Measurements from ENCODE around the gene MOB1B.
A peak's percentile ranks its signal among the peaks of the same experiment; 100 is the strongest.
"Not testable (repeated sequence)": the region's sequence is repeated elsewhere in the genome, so short reads cannot be mapped to it uniquely, and the experiment has no call there.

MOB1B gene

DNA sequence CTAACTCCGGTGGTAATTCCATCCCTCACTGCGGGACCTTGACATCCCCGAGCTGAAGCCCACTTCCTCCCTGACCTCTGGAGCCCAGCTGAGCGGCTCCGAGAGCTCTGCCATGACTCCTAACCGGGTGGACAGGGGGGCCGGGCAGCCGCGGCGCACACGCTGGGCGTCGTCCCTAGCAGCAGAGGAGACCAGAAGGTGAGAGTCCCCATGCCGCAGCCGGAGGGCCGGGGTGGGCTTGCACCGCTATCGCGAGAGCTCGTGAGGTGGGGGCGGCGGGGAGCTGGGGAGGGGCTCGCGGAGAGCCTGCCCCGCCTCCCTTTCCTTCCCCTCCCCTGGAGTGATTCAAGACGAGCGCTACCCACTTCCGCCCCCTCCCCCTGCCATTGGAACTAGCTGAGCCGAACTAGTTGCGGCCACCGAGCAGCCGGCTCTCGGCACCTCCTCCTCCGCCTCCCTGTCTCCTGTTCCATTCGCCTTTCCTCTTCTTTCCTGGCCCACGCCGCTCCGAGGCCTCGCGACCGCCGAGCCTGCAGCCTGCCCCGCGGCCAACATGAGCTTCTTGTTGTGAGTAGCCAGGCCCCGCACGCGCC, at the start of gene MOB1B:
TSS of gene MOB1B (plus strand) at position 386 of the 593 bp plus-strand sequence. CDS start at position 554, 168 bp downstream.
- peak; percentile 91 for DNase-seq (ENCODE audit: low spot score)

DNA sequence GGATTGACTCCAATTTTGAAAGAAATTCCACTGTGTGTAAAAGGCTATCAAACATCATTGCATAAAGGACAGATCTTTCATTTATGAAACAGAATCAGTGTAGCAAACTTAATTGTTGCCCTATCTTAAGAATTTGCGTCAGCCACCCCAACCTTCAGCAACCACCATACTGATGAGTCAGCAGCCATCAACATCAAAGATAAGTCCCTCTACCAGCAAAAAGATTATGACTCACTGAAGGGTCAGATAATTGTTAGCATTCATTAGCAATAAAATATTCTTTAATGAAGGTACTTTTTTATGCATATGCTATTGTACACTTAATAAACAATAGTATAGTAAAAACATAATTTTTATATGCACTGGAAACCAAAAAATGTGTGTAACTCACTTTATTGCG, 46.7 kb upstream of the MOB1B start:
- peak; percentile 23 for DNase-seq (ENCODE audit: low spot score)

DNA sequence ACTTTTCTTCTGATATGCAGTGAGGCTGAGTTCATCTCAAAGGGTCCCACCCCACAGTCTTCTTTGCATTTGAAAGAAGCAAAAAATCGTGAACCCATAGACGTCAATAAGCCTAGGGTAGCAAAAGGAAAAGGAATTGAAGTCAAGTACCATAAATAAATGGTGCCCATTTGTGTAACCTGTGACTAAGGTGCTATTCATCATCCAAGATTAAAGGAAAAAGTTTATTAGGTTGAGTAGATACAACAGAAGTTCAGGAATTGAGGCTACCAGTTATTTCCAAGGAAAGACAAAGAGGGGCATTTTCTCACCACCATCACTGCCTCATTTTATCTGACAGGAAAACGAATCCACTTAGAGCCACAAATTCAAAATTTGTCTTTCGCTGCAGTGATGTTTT, 43.7 kb upstream of the MOB1B start:
- DNase-seq (ENCODE audit: low spot score): no peak

DNA sequence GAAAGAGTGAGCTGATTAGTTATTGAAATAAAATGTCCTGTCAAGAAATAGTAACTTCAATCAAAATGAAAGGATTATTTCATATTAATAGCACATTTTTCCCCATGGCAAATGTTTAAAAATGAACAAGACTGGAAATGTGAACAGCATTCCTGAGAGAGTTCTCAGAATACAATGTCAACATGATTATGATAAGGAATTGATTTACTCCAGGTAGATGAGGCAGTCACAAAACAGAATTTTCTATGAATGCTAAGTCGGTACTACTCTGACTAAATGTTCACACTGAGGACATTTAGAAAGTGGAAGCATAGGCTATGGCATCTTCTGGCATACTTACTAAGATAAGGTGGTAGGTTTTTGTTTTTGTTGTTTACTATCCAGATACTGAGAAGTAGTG, 43.1 kb upstream of the MOB1B start:
- DNase-seq (ENCODE audit: low spot score): no peak

DNA sequence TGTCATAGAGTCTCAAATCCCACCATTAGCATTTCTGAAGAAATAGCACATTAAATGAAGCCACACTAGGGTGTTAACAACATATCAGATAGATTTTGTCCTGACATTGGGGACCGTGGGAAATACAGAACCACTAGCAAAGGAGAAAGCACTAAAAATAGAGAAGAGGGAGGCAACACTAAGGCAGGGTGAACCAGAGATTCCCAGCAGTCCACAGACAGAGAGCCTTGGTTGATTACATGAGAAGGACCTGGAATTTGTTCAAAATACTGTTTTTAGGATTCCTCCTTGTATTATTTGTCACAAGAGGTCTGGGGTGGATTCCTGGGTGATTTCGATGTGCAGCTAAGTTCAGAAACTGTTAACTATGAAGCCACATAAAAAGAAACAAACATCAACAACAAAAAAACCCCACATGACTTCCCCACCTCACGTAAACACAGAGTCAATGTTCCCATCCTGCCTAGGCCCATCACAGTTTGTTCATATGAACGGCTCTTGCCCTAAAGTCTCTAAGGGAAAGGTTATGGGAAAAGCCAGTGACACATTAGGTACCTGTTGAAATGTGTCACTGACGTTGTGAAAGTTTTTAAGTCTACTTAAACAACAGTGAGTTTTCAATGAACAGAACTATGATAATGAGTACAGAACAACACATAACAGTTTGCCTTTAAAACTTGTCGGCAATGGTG, 38.9 kb upstream of the MOB1B start:
- no peak for DNase-seq (ENCODE audit: low spot score)

DNA sequence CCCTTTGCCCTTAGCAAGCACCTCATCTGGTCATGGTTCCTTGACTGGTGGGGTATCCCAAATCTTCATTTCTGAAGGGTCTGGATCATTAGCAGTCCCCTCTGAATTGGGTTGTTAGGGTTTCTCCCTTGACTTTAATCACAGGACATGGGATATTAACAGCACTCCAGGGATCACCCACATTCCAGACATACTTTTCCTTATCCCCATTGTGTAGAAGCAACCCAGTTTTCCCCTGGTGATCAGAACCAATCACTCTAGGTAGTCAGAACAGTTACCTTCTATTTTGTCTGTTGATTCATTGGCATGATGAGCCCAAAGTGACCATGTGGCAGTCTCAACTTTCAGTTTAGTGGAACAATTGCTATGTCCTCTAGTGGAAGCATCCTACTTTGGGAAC, 33.4 kb upstream of the MOB1B start:
- DNase-seq (ENCODE audit: low spot score): no peak

DNA sequence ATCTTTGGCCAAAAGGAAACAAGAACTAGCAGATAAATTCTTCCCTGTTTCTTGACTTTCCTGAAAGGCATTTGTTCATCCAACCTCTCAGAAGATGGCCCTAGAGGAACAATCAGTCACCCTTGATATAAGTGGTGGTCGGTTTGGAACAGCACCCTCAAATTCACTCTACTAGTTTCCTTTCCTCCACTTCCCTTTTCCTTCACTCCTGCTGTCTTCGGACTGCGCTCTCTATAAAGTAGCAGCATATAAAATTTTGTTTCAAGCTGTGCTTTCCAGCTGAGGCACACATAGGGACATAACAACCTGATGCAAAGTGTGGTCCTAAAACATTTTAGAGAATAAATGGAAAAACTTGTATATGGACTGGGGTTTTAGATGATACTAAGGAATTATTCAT, 29.0 kb upstream of the MOB1B start:
- no peak for DNase-seq (ENCODE audit: low spot score)

DNA sequence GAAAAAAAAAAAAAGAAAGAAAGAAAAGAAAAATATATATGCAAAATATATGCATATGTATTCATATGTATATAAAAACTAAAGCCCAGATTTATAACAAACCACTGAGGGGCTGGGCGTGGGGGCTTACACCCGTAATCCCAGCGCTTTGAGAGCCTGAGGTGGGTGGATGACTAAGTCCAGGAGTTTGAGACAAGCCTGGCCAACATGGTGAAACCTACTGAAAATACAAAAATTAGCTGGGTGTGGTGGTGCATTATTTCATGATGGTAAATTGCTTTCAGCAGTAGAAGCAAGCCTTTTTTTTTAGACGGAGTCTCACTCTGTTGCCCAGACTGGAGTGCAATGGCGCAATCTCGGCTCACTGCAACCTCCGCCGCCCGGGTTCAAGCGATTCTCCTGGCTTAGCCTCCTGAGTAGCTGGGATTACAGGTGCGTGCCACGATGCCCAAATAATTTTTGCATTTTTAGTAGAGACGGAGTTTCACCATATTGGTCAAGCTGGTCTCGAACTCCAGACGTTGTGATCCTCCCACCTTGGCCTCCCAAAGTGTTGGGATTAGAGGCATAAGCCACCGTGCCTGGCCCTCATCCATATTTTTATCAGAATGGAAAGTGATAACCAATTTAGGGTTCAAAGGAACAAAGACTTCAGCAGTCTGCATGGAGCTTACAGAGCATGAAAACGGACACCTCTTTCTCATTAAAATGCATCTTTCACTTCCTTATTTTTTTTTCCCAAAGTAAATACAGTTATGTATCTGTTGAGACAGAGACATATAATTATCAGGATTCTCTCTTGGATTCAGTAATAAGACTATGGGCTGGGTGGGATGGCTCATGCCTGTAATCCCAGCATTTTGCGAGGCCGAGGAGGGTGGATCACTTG, 27.7 kb upstream of the MOB1B start:
- DNase-seq (ENCODE audit: low spot score): no peak

DNA sequence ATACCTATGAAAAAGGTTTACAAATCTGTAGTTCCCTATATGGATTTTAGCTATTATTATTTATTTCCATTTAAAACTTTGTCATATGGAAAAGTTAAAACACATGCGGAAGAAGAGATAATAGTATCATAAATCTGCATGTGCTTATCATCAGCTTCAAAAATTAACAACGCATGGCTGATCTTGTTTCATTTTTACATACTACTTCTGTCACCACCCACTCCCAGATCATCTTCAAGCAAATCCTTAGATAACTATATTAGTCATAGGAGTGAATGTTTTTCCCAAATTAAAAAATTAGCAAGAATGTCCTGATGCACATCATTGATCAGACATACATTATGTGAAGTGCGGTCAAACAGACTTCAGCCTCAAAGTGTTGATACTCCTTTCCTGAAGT, 24.6 kb upstream of the MOB1B start:
- DNase-seq (ENCODE audit: low spot score): no peak

DNA sequence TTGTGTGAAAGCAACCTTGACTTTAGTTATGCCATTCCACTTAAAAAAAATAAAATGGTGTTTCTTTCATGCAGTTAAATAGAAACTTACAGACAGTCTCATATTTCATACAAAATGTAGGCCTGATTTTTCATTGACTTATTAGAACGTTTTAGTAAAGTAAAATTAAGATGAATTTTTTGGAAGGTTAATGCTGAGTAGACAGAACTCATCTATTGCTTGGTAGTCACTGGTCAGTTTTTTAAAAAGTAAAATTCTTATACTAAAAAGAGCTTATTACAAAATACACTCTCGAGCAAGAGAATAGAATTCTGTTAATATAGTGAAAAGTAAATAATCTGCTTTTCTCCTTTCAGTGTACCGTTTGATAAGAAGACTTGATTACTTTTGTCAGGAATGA, 21.4 kb upstream of the MOB1B start:
- DNase-seq (ENCODE audit: low spot score): no peak

DNA sequence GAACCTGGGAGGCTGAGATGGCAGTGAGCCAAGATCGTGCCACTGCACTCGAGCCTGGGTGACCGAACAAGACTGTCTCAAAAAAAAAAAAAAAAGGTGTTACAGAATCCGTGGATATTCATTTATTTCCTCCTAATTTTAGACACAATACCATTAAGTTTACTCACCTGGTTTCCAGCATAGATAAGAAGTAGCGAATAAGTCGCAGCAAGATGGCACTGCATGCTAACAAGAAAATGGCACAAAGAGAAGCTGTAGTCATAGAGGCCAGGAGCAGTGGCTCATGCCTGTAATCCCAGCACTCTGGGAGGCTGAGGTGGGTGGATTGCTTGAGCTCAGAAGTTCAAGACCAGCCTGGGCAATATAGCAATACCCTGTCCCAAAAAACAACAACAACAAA, 17.0 kb upstream of the MOB1B start:
- DNase-seq (ENCODE audit: low spot score): no peak

DNA sequence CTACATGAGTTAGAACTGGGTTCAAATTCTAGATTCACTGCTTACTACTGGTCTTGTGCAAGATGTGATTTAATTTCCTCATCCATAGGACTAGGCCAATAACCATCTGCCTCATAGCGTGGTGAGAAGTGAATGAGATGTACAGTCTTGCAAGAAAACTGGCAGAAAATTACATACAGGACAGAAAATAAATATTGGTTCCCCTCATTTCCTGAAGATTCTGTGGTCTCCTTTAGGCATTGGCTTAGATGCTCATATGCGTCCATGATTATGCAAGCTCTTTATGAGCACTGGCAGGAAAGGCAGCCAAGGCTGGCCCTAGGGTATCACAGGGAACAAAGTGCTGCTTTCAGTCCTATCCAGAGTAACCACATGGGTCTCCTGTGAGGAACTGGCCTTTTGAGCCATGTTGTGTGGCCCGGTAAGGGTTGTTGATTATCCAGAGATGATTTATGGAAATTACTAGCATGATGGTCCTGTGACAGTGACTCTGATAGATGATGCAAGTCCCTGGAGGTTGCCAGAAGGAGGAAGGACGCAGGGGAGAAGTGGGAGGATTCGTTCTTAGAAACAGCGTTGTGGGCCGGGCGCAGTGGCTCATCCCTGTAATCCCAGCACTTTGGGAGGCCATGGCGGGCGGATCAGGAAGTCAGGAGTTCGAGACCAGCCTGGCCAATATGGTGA, 9.9 kb upstream of the MOB1B start:
- peak; percentile 95 for DNase-seq (ENCODE audit: low spot score)

DNA sequence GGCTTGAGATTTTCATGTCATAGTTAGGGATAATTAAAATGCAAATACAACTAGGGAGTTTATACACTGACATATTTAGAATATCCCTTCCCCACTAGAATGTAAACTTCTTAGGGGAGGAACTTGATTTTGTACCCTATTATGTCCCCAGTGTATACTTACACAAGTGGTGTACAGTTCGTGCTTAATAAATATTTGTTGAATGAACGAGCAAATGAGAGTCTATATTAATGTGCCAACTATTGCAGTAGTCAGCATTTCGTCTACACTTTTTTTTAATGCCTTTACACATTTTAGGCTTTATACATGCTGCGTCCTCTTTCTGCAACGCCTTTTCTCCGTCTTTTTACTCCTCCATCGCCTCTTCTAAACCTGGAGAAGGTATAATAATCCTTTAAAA, 8.4 kb upstream of the MOB1B start:
- DNase-seq (ENCODE audit: low spot score): no peak

DNA sequence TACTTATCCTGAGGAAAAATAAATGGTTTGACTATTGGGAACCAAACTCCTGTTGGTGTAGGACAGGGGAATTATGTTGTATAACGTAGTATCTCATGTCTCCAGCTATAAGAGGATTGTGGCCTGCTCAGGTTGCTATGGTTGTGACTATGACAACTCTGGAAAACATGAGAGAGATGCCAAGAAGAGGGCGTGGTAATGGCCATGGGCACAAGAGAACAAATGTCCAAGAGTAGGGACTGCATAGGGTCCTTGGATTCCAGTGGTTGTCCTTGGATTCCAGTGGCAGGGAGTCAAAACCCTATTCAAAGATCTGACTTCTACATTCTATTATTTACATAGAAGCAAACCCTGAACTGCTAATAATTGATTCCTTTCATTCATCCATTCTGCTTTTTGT, 6.8 kb upstream of the MOB1B start:
- peak; percentile 56 for DNase-seq (ENCODE audit: low spot score)

DNA sequence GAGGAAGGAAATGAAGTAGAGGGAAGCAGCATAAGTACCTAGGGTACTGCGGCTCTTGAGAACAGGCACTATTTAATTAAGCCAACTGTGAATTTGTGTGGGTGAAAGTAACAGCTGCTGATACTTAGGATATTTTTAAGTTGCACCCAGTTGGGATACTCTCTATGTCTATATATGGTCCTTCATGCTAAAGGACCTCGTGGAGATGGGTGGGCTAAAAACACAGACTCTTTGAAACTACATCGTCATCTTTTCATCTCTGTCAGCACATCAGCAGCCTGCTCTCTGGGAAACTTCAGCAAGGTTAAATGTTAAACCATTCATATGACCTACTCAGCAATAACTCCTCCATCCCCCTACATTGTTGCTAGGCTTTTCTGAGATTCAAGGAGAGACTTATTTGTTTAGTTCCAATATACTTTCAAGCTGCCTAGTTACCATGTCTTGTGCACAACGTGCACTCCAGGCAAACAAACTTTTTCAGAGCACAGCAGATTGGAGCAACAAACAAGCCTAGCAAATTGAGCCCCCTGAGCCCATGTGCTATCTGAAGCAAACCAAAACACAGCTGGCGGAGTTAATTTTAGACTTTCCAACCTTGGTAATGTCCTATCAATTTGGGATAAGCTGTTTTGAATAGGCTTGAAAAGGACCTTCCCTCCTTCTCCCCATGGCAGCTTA, 6.2 kb upstream of the MOB1B start:
- DNase-seq (ENCODE audit: low spot score): no peak

DNA sequence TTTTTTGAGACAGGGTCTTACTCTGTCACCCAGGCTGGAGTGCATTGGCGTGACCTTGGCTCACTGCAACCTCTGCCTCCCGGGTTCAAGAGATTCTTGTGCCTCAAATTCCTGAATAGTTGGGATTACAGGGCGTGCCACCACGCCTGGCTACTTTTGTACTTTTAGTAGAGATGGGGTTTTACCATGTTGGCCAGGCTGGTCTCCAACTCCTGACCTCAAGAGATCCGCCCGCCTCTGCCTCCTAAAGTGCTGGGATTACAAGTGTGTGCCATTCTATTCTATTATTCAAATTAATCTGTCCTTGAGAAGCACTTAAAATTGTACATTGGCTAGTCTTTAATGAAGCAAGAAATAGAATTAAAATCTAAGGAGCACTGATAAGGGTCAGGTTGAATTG, 3.6 kb upstream of the MOB1B start:
- not testable (repeated sequence) for DNase-seq (ENCODE audit: low spot score)

DNA sequence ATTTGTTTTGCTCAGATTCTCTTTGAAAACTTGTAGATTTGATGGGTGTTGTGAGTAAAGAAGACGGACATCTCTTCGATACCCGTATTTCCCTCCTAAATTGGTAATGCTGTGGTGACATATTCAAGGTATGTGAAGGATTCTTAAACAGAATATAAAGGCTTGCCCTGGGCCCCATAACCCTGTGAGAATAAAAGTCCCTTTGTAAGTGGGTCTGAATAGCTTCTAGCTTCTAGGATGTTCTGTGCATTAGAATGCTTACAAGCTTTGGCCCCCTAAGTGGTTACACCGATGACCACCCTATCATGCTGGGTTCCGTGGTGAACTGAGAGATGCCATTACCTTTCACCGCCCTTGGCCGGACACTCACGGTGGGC, 574 bp upstream of the MOB1B start:
- DNase-seq (ENCODE audit: low spot score): peak; percentile 71

DNA sequence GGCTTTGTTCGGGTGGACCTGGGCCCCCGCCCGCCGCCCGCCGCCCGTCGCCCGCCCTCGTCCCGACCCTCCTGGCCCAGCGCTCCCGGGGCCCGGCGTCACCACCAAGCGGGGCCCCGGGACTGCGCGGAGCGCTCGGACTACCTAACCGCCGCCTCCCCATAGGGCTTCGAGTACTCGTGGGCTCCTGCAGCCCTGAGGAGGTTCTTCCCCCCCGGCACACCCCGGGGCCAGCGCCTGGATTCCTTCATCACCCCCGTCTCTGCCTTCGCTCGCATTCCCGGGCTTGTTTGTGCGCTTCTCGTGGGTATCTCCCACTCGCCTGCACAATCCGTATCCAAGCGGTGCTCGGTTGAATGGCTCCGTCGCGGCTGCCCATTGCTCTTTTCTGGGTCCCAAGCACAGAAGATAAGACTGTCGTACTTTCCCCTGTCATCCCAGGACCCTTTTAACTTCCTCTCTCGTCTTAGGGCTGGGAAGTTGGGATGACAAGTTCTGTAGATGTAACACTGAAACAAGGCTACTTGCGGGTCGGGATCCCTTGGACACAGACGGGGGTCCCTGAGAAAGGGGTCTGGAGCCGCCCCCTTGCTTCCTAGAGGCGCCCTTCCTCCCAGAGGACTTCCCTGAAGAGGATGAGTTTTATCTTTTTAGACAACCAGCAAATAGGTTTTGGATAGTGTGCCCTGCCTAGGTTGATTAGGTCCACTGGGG, 565 bp downstream of the MOB1B start:
- peak; percentile 12 for DNase-seq (ENCODE audit: low spot score)

DNA sequence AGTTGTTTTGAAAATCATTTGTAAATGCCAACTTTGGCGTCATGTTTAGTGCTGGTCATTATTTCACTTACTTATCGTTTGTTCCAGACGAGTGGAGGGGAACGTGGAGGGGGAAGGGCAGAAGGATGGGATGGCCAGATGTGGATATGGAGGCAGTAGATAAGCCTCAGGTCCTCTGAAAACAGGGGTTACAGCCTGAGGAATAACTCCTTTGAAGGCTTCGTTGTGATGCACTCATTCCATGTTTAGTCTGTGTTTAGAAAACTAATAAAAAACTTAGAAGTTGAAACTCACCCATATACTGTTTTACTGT, 1.1 kb downstream of the MOB1B start:
- no peak for DNase-seq (ENCODE audit: low spot score)

DNA sequence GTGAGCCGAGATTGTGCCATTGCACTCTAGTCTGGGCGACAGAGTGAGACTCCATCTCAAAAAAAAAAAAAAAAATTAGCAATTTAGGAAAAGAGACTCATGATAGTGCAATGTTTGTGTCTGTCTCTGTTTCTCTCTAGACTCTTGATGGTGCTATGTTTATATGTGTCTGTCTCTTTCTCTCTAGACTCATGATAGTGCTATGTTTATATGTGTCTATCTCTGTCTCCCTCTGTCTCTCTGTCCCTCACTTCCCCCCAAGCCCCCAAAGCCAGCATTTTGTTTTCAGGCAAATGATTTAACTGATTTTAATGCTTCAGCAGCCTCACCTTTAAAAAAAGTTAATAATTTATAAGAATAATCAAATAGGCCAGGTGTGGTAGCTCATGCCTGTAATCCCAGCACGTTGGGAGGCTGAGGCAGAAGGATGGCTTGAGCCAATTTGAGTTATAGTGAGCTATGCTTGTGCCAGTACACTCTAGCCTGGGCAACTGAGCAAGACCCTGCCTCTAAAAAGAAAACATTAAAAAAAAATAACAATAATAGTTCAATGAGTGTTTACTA, 6.9 kb downstream of the MOB1B start:
- DNase-seq (ENCODE audit: low spot score): no peak

DNA sequence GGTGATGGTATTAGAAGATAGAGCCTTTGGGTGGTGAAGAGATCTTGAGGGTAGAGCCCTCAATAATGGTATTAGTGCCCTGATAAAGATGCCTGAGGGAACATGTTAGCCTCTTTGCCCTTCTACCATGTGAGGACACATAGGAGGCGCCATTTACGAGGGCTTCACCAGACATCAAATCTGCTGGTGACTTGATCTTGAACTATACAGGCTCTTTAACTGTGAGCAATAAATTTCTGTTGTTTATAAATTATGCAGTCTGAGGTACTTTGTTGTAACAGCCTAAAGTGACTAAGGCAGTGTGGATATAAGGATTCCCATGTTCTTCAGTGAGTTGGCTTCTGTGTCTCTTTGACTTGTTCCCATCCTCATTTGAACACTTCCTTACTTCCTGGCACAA, 11.8 kb downstream of the MOB1B start:
- no peak for DNase-seq (ENCODE audit: low spot score)

All from COLO829 (cell line).